Islet precursor cell (in vitro differentiated cells): ENCODE data around the gene IL1RAPL2.
"Not testable (repeated sequence)": the region's sequence is repeated elsewhere in the genome, so short reads cannot be mapped to it uniquely, and the experiment has no call there.

ENCODE experiments used
- DNase-seq: peaks from one replicate; pipeline ENCODE4 v3.0.0-alpha.2; 2018

IL1RAPL2 gene

DNA sequence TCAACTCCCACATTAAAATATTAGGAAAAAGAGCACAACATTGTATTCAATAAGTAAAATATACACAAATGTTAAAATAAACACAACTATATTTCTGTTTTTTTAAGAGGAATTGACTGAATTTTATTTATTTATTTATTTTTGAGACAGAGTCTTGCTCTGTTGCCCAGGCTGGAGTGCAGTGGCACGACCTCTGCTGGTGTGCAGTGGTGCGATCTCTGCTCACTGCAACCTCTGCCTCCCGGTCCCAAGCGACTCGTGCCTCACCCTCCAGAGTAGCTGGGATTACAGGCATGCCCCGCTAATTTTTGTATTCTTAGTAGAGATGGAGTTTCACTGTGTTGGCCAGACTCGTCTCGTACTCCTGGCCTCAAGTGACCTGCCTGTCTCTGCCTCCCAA is 623.1 kb downstream of the IL1RAPL2 start:
- no peak for DNase-seq

- no peak for DNase-seq
These were observed 624.4 kb downstream of the IL1RAPL2 start for GRCh38 chrX:105190252-105190853.

- DNase-seq = peak; percentile 63
These were observed 625.9 kb downstream of the IL1RAPL2 start for GRCh38 chrX:105191878-105192277.

DNA sequence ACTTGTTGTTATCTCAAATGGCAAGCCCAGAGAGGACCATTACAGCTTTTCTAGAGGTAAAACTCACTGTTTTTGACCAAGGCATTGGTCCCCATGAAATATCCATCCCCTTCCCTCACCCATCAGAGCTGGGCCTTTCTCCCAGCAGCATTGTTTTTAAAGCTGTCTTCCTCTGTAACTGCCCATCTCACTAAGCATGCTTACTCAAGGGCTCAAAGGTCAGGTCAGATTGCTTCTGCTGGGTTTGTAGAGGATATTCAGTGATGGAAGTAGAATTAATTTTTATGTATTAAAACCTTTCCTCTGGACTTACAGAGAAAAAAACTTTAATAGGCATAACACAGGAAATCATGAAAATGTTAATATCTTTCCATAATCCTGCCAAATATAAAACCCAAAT is 643.4 kb downstream of the IL1RAPL2 start:
- no peak for DNase-seq

GRCh38 chrX:105210258-105210657 is 644.3 kb downstream of the IL1RAPL2 start:
- DNase-seq = no peak

DNA sequence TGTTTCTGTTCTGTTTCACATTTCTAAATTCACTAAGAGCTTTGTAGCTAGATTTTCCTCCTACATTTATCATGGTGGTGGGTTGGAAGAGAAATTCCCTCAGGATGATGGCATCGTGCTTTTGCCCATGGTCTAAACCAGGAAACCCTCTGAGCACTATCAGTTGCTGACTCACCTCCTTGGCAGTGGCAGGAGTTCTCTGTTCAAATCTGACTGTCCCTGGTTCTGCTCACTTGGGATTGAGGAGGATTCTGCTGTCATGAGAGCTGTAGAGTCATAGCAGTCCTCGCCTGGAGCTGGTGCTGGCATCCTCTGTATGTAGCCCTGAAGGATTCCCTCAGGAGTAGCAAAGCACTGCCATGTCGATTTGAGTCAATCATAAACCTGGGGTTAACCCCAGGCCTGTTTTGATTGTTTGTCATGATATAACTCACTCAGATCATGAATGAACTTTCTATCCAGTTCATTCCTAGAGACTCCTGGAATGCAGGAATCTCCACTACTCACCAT is 645.1 kb downstream of the IL1RAPL2 start:
- DNase-seq = no peak

GRCh38 chrX:105219454-105220401 is 653.7 kb downstream of the IL1RAPL2 start:
- no peak for DNase-seq

DNA sequence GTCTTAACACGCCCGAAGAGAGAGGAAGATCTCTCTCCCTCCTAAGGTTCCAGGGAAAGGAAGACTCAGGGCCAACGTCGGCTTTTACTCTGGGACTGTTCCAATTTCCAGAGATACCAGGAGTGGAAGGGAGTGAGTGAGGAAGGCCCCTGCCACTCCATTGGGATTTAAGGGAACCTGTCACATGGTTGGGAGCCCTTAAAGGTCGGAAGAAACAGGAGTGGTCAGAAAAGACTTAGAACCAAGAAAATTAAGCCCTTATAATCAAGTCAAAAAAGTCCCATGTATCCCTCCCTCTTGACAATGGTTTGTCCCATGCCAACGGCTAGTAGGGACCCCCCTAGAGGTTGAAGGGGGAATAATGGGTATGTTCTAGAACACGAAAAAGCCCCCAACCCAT is 654.6 kb downstream of the IL1RAPL2 start, which contains the start of gene TEX13A:
TSS of gene TEX13A (minus strand) at position 59 of the 400 bp plus-strand sequence. CDS start 297 bp downstream, outside the sequence.
- DNase-seq = no peak

DNA sequence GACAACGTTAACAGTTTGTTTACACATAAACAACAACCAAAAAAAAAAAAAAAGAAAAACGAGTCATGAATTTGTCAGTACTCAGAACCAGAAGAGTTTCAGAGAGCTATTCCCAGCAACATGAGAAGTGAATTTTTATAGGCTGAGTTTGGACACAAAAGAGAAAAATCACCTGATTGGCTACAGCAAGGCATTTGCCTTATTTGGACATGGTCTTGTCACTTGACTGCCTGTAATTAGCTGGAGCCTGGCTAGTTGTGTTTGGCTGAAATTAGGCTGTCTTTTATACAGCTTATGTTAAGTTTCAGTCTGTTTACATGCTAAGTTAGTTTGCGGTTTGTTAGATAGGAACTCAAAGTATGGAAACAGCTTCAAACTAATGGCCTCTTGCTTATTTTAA is 655.4 kb downstream of the IL1RAPL2 start:
- DNase-seq = no peak

DNA sequence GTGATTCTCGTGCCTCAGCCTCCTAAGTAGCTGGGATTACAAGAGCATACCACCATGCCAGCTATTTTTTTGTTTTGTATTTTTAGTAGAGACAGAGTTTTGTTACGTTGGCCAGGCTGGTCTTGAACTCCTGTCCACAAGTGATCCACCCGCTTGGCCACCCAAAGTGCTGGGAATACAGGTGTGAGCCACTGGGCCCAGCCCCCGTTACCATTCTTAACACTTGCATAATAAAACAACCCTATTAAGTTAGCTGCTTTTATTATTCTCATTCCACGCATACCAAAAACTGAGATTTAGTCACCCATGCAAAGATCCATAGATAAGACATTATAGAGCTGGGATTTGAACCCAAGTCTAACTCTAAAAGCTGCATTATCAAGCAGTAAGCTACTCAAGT is 660.5 kb downstream of the IL1RAPL2 start:
- DNase-seq = no peak

DNA sequence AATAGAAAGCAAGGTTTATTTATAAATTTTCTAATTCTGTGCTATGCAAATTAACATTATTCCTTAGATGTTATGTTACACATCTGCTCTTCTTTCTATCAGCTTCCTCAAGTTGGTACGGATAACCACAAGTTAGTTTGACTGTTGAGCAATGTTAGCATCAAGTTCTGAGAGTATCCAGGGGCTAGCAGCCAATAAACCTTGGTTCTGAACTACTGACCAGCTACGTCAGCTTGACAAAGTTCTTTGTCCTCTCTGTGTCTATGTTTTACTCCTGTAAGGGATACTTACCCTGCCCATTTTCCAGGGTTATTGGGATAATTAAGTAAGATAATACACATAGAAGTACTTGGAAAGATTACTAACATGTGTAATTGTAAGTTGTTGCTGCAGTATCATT is 662.6 kb downstream of the IL1RAPL2 start:
- DNase-seq = no peak

DNA sequence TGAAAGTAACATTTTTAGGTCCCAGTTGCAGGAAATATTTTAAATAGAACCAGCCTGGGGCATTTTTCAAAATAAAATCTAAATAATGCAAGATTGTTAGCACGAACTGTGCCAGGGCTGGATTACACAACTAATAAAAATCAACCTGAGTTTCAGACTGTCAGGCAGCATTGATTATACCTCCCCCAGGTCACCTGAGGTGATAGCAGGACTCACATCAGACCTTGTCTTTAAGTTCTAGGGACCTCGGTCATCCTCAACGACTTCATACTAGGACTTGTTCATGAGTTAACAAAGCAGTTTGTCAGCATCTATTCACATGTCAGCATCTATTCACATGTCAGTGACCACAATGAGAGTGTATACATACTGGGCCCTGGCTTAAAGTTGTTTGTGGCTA is 663.1 kb downstream of the IL1RAPL2 start:
- no peak for DNase-seq

DNA sequence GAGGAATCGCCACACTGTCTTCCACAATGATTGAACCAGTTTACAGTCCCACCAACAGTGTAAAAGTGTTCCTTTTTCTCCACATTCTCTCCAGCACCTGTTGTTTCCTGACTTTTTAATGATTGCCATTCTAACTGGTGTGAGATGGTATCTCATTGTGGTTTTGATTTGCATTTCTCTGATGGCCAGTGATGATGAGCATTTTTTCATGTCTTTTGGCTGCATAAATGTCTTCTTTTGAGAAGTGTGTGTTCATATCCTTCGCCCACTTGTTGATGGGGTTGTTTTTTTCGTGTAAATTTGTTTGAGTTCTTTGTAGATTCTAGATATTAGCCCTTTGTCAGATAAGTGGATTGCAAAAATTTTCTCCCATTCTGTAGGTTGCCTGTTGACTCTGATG is 671.4 kb downstream of the IL1RAPL2 start:
- not testable (repeated sequence) for DNase-seq

DNA sequence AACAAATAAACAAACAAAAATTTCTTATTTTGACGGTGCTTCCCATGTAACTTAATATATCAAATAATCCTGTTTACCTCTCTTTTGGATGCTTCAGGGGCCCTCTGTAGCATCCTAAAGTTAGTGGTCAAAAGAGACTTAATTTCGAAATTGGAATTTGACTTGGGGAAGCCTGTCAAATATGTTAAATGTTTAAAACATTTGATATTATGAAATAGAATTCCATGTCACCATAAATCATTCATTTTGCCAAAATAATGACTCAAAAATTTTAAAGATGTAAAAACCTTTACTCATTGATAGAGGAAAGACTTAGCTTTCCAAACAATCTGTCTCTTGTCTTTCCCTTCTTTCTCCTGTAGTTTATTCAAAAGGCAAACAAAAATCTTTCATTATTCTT is 675.1 kb downstream of the IL1RAPL2 start:
- no peak for DNase-seq

GRCh38 chrX:105260291-105261043 is 694.5 kb downstream of the IL1RAPL2 start:
- no peak for DNase-seq

DNA sequence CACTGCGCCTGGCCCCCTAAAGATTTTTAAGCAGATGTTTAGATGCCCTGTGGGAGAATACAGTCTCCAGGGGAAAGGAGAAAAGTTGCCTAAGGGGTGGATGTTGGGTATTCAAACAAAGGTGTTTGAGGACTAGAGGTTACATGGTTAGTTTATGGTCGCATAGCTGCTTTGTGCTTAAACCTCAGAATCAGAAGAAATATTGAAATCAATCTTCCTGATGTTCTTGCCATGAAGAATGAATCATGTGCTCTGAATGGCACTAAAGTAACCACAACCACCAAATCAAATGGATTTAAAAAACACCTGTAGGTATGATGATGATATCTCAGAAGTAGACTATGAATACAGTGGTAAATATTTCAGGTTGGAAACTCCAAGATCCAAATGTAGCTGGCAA is 697.2 kb downstream of the IL1RAPL2 start:
- DNase-seq = no peak

DNA sequence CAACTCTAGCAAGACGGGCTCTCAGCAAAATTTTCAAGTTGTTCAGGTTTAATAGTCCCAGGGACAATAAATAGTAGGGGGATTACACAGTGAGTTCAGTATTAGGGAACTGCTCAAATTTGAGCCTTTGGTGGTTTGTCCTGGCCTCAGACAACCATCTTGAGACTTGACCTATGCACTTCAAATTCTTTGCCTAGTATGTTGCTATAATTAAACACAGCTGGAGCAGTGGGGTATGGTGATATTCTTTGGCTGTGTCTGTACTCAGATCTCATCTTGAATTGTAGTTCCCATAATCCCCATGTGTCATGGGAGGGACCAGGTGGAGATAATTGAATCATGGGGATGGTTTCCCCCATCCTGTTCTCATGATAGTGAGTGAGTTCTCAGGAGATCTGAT is 697.8 kb downstream of the IL1RAPL2 start:
- no peak for DNase-seq

GRCh38 chrX:105265093-105265492 is 699.1 kb downstream of the IL1RAPL2 start:
- no peak for DNase-seq

GRCh38 chrX:105266456-105266855 is 700.5 kb downstream of the IL1RAPL2 start:
- no peak for DNase-seq

- no peak for DNase-seq
These were observed 701.2 kb downstream of the IL1RAPL2 start for GRCh38 chrX:105267167-105267566.

GRCh38 chrX:105269386-105269785 is 703.4 kb downstream of the IL1RAPL2 start:
- DNase-seq = no peak

DNA sequence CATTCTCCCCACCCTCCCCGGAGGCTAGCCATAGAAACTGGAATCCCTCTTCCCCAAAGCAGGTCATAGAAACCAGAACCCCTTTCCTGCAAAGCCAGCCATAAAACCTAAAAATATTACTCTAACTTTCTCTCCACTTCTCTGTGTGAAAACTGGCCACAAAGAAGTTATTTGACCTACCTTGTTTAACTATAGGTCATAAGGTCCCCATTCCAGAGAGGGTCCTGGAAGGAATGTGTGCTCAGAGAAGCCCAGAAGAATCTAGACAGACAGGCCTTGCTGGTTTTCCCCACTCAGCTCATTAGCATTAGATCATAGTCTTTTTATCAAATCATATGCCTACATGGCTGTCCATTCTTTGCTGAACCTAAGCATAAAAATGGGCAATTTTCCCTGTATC is 707.3 kb downstream of the IL1RAPL2 start:
- DNase-seq = peak; percentile 59

DNA sequence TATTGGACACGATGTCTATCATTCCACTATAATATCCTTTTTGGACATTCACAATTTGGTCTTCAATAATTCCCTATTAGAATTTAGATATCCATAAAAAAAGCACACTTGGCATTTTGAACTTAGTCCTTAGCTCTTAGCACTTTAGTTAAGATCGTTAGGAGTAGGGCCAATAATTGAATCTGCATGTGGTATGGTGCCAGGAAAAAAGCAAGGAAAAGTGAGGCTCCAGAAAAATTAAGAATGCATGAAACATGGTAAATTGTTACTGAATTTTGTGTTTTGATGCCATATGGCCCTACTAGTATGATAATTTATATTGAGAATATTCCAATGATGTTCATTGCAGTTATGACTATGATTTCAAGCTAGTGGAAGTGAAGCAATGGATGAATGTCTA is 708.1 kb downstream of the IL1RAPL2 start:
- no peak for DNase-seq
